HG03159 (cell line): ENCODE data around the gene TMEM45A.
"Not testable (repeated sequence)": the region's sequence is repeated elsewhere in the genome, so short reads cannot be mapped to it uniquely, and the experiment has no call there.

Experiments
- ATAC-seq: cut with Tn5 transposase; IDR thresholded peaks from one replicate; pipeline ENCODE4 v1.9.1; 2021; ENCODE audit warnings: mild to moderate bottlenecking, moderate library complexity; ENCODE audit not compliant: unreplicated experiment

TMEM45A gene

GRCh38 chr3:100563652-100564211 is 71.3 kb downstream of the TMEM45A start:
- no peak for ATAC-seq

GRCh38 chr3:100570811-100571210 is 78.4 kb downstream of the TMEM45A start:
- ATAC-seq: no peak

- no peak for ATAC-seq
These were observed 82.1 kb downstream of the TMEM45A start for GRCh38 chr3:100574536-100574935.

- ATAC-seq: no peak
These were observed 83.3 kb downstream of the TMEM45A start for GRCh38 chr3:100575704-100576103.

- ATAC-seq: no peak
These were observed 85.1 kb downstream of the TMEM45A start for GRCh38 chr3:100577382-100578008.

GRCh38 chr3:100578646-100579045 is 86.2 kb downstream of the TMEM45A start:
- no peak for ATAC-seq

- no peak for ATAC-seq
These were observed 87.7 kb downstream of the TMEM45A start for GRCh38 chr3:100580147-100580546.

- no peak for ATAC-seq
These were observed 89.2 kb downstream of the TMEM45A start for GRCh38 chr3:100581650-100582049.

GRCh38 chr3:100582157-100582556 is 89.7 kb downstream of the TMEM45A start:
- ATAC-seq: not testable (repeated sequence)

- ATAC-seq: no peak
These were observed 91.8 kb downstream of the TMEM45A start for GRCh38 chr3:100584101-100584660.

- ATAC-seq: no peak
These were observed 94.4 kb downstream of the TMEM45A start for GRCh38 chr3:100586832-100587231.

- ATAC-seq: no peak
These were observed 95.8 kb downstream of the TMEM45A start for GRCh38 chr3:100588251-100588650.

GRCh38 chr3:100590114-100590839 is 97.9 kb downstream of the TMEM45A start:
- ATAC-seq: peak; percentile 77

- ATAC-seq: no peak
These were observed 98.4 kb downstream of the TMEM45A start for GRCh38 chr3:100590840-100591147.

GRCh38 chr3:100591411-100591810 is 99.0 kb downstream of the TMEM45A start:
- no peak for ATAC-seq

GRCh38 chr3:100600181-100601042 is 108.0 kb downstream of the TMEM45A start:
- ATAC-seq: no peak

GRCh38 chr3:100602506-100603444 is 110.4 kb downstream of the TMEM45A start:
- ATAC-seq: peak; percentile 34

- ATAC-seq: peak; percentile 37
These were observed 111.0 kb downstream of the TMEM45A start for GRCh38 chr3:100603469-100603868.

GRCh38 chr3:100605358-100605757 is 112.9 kb downstream of the TMEM45A start:
- no peak for ATAC-seq

- ATAC-seq: peak; percentile 84
These were observed 114.6 kb downstream of the TMEM45A start for GRCh38 chr3:100606894-100607512.
